SKM-1 (cell line): Measurements from ENCODE around the gene KXD1.
"Not testable (repeated sequence)": the region's sequence is repeated elsewhere in the genome, so short reads cannot be mapped to it uniquely, and the experiment has no call there.

Experiments used
- DNase-seq: peaks from one replicate; lab custom pipeline; 2025; ENCODE audit not compliant: unreplicated experiment; lab: John Stamatoyannopoulos, UW

KXD1 gene

DNA sequence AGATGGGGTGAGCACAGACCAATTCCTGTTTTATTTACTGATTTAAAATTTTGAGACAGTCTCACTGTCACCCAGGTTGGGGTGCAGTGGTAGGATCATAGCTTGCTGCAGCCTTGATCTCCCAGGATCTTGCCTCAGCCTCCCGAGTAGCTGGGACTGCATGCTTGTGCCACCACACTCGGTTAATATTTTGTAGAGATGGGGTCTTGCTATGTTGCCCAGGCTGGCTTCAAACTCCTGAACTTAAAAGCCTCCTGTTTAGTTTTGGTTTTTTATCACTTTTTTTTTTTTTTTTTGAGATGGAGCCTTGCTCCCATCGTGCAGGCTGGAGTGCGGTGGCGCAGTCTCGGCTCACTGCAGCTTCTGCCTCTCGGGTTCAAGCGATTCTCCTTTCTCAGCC, 18.7 kb downstream of the KXD1 start:
- DNase-seq: no peak

DNA sequence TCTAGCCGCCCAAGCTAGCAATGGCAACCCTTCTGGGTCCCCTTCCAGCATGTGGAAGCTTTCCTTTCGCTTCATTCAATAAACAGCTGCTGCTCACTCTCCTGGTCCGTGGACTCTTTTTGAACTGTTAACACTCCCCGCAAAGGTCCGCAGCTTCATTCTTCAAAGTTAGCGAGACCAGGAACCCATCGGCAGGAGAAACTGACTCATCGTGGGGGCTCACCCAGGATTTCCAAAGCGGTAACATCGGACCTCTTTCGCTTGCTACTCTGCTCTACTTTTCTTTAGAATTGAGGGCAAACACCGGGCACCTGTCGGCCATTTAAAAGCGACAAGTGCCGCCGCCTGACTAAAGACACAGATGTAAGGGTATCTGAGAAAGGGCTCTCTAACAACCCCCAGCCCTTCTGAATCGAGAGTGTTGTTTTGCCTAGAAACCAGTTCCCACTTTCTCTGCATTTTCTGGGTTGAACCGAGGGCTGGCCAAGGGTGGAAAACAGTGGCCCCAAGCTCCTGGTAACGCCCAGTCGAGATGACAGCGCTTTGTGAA, 19.8 kb downstream of the KXD1 start:
- DNase-seq: no peak

DNA sequence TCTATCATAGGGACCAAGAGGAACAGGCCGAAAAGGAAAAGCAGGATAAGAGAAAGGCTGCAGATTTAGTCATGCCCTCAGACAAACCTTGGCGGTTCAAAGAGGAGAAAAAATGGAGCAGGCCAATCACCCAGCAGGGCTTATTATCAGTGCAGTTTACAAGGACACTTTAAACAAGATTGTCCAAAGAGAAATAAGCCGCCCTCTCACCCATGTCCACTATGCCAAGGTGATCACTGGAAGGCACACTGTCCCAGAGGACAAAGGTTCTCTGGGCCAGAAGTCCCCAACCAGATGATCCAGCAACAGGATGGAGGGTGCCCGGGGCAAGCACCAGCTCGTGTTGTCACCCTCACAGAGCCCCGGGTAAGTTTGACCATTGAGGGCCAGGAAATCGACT, 22.6 kb downstream of the KXD1 start:
- no peak for DNase-seq

DNA sequence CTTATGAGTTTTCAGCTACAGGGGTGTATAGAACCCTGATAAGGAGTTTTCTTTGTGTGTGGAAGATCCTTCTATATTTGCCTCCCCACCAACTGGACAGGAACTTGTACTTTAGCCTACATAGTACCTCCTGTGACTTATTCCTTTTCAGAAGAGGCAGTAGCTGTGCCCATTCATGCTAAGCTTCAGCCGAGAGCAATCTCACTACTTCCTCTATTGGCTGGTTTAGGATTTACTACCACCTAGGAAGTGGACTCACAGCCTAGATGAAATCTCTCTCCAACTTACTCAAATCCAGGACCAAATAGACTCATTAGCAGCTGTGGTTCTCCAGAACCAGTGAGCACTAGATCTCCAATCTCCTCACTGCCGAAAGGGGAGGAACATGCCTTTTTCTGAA, 28.6 kb downstream of the KXD1 start:
- DNase-seq: peak; percentile 60

DNA sequence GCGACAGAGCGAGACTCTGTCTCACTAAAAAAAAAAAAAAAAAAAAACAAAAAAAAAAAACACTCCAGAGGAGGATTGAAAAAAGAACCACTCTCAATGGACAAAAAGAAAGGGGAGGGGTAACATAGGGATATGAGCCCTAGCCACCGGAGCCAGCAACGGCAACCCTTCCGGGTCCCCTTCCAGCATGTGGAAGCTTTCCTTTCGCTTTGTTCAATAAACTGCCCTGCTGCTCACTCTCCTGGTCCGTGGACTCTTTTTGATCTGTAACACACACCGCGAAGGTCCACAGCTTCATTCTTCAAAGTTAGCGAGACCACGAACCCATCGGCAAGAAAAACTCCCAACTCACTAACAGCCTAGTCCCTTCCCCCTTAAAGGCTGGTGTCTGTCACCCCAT, 29.9 kb downstream of the KXD1 start:
- no peak for DNase-seq

DNA sequence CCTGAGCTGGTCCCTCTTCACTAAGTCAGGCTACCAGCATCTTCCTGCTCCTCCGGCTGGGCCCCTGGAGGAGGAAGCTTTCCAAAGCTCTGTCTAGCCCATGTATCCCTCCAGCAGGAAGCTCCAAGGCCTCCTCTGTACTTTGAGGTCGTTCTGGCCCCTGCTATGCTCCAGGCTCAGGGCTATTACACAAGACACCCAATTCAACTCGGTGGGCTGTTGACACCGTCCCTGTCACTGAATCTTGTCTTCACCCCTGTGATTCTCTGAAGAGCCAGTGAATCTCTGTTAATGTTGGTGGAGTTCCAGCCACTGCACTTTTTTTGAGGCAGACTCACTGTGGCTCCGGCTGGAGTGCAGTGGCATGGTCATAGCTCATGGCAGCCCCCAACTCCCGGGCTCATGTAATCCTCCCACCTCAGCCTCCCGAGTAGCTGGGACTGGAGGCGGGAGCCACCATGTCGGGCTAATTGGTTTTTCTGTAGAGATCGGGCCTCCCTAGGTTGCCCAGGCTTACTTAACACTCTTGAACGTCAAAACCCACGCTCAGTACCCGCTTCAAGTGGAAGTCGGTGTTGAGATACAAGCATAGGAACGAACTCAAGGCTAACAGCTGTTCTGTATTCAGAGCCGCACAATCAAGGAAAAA, 30.4 kb downstream of the KXD1 start:
- DNase-seq: no peak

DNA sequence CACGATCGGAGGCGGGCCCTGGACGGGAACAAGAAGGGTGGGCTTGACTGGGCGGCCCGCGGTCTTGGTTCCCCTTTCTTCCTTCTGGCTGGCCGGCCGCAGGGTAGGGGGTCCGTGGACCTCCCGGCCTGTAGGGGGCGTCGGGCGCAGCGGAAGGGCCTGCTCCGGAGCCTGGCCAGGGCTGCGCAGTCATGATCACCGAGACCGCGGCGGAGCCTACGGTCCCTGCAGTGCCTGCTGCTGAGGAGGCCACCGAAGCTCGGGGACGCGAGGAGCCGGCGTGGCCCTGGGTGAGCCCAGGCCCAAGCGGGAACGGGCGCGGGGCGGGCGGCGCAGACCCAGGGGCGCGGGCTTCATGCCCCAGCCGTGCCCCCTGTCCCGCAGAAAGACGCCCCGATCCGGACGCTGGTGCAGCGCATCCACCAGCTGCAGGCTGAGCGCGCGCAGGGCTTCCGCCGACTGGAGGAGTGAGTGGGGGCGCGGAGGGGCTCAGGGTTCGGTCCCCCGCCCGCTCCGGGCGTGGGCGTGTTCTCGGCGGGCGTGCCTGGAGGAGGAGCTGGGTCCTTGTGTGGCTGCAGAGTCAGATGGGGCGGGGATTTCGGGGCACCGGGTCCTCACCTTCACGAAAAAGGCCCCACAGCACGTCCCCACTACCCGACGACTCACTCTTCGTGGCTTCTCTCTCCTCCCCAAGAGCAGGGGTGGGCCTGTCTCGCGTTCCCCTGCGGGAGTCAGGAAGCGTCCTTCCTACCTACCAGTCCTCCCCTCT, 31.1 kb downstream of the KXD1 start, which contains the start of gene REX1BD:
Gene REX1BD, plus strand, starts transcription at position 188 of the 769 bp plus-strand sequence. Its CDS starts 4 bp downstream, at position 192.
- peak; percentile 77 for DNase-seq

DNA sequence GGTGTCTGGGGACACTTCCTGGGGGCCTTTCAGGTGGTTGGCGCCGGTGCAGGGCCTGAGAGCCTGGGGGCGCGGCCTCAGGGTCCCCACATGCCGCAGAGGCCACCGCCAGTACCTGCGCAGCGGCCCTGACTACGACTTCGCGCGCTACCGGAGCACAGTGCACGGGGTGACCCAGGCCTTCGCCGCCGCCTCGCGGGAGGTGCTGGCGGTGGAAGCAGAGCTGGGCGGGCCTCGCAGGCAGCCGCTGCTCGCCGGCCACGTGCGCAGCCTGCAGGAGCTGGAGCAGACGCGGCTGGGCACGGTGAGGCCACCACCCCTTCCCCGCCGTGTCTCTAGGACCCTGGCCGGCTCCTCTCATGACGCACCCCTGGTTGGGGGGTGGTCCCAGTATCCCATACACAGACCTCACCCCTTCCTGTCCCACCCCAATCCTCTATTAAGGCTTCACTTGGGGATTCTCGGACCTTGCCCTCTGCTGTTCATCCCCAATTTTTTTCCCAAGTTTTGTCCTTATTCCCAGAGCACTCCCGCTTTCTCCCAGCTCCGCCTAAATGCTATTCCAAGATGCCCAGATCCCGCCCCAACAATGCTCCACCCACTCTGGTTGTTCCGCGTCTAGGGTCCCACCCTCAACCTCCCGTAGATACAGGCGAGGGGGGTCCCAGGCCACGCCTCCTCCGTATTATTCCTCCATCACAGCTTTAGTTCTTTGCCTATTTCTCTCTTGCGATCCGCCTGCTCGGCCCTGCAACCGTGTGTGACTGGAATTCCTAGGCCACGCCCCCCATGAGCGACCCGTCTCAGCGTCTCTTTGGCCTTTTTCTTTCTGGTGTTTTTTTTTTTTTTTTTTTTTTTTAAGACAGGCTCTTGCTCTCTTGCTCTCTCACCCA, 32.0 kb downstream of the KXD1 start:
- DNase-seq: peak; percentile 47

DNA sequence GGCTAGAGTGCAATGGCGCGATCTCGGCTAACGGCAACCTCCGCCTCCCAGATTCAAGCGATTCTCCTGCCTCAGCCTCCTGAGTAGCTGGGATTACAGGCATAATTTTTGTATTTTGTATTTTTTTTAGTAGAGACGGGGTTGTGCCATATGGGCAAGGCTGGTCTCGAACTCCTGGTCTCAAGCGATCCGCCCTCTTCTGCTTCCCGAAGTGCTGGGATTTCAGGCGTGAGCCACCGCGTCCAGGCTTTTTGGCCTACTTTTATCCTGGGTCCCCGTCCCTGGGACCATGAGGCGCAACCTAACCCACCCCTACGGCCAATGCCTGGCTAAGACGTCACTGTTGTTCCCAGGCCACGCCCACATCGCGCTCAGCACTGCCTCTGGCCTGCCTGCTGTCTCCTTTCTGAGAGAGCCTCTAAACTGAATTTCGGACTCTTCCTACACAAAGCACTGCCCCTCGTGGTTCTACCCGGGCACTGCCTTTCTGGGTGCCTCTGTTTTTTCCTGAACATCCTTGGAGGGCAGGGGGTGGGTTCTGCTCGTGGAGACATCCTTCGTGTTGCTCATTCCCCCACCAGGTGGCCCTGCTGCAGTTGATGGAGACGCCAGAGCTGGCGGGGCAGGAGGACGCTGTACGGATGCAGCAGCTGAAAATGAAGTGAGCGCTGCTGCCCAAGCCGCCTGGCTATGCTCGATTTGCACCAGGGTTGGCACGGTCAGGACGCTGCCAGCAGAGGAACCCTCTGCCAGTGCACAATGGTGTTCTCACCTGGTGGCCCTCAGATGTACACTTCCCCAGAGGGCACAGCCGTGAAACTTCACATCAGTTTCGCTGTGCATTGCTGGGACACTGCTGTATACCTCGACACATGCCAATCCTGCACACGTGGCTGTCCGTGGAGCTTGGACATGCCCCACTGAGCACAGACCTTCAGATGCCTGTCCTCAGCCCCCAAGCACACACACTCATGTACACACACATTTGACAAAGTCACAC, 32.9 kb downstream of the KXD1 start:
- DNase-seq: no peak

DNA sequence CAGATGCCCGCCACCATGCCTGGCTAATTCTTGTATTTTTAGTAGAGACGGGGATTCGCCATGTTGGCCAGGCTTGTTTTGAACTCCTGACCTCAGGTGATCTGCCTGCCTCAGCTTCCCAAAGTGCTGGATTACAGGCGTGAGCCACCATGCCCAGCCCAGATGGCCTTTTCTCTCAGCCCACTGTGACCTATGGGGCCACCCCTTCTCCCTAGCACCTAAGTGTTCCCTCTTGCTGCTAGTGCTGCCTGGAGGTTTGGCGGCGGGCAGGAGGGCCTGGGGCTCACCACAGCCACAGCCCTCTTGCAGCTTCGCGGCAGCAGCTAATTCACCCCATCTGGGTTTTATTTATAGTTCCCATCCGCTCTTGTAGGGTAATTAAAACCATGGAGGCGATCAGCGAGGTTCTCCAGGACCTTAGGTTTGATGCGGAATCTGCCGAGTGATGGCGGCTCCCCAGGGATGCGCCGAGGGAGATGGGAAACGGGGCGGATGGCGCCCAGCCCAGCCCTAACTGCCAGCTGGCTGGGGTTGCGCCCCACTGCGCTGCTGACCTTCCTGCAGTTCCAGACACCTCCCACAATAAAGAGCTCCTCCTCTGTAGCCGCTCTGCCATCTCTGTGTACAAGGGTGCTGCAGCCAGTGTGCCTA, 34.2 kb downstream of the KXD1 start:
- DNase-seq: no peak

DNA sequence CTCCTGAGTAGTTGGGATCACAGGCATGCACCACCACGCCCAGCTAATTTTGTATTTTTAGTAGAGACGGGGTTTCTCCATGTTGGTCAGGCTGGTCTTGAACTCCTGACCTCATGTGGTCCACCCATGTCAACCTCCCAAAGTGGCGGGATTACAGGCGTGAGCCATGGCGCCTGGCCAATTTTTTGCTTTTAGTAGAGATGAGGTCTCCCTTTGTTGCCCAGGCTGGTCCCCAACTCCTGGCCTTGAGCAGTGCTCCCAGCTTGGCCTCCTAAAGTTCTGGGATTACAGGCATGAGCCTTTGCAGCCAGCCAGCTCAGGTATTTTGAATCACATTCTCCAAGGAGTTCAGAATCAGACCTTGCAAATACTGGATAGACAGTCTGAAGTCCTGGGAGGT, 35.1 kb downstream of the KXD1 start:
- not testable (repeated sequence) for DNase-seq

DNA sequence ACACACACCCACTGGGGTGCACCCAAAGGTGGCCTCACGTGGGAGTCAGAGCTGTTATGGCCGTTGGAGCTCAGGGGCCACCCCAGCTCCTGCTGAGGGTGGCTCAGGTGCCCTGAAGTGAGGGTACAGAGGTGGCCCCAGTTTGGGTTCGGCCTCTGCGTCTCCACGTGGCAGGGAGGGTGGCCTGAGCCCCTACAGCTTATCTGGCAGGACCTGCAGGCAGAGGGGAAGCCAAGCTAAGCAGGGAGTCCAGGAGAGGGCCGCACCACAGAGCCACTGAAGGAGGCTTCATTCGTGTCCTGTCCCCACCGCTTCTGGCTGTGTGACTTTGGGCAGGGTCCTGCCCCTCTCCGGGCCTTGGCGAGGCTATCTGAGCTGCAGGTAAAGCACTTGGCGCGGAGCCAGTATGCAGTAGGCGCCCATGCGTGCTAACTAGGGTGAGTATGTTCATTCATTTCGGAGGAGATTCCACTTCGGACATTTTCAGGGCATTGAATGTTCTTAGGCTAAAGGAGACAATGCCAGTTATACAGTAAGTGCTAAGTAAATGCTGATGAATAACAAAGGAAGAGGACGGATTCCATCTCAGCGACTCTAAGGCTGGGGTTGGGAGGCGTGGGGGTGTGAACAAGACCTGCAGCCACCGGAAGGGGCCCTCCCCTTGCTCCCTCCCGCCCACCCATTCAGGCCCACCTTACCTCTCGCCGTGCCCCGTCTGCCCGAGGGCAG, 35.9 kb downstream of the KXD1 start:
- no peak for DNase-seq

DNA sequence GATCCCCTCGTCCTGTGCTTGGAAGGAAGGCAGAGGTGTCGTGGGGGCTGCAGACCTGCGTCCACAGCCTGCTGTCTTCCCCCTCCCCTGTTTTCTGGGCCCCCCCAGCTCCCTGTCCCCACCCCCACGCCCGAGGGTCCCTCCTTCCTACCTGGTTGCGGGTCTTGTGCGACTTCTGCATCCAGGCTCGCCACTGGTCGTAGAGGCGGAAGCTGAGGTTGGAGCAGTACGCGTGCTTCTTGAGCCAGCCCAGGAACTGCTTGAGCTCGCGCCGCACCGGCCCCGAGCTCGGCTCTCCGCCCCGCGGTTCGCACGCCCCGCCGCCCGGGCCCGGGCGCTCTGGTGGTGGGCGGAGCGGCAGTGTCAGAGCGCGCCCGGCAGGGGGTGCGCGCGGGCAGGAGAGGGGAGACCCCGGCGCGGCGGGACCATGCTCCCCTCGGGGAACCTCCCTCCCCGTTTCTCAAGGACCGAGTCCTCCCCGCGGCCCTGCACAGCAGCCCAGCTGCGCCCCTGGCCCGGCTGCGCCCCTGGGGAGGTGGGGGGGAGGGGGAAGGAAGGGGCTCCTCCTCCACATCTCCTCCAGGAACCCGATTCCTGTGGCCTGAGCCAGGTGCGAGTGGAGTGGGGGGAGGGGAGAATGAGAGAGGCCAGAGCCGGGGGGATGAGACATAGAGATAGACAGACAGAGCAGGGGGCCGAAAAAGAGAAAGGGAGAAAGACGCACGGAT, 36.6 kb downstream of the KXD1 start:
- peak; percentile 50 for DNase-seq

DNA sequence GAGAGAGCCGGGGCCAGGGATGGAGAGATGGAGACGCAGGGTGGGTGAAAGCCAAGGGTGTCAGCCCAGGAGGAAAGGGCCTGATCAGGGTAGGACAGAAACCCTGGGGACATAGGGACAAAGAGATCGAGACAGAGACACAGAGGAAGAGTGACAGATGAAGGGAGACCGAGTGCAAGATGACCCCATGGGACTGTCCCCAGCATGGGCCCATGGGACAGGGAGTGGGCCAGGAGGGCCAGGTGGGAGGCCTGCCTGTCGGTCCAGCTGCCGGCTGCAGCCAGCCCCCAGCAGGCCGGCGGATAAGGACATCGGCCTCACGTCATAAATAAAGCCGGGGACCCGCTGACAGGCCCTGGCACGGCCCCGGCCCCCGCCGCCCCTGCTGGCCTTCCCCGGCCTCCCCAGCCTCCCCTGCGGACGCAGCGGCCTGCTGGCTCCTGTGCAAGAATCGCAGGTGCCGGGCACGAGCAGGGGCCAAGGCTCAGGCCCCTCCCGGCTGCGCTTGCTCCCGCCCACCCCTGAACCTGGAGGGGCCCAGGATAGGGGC, 37.2 kb downstream of the KXD1 start:
- DNase-seq: no peak

DNA sequence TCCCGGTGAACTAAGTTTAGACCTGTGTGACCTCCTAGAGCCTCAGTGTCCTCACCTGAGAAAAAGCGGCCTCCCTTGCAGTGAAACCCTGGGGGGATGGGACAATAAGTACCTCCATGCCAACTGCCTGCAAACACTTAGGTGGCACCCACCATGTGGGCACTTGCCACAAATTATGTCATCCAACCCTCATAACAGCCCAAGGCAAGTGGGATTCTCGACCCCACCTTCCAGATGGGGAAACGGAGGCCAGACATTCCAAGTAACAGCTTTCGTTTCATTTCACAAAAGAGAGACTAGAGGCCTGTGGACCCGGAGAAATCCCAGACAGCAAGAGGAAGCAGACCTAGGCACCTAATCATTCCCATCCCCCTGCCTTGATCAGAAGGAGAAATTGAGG, 37.8 kb downstream of the KXD1 start:
- DNase-seq: no peak

DNA sequence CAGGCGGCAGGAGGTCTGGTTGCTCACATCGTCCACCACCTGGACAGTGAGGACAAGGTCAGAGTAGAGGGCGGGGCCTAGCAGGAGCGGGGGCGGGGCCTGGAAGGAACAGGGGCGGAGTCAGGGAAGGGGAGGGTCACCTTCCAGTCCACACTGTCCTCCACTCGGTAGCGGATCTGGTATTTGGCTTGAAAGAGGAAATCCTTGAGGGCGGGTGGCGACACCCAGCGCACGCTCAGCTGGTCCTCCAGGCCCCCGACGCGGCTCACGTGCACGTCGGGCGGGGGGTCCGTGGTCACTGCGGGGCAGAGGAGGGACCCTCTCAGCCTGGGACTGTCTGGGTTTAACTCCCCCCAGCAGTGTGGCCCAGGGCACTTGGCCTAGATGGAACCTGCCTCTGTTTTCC, 39.1 kb downstream of the KXD1 start:
- no peak for DNase-seq

DNA sequence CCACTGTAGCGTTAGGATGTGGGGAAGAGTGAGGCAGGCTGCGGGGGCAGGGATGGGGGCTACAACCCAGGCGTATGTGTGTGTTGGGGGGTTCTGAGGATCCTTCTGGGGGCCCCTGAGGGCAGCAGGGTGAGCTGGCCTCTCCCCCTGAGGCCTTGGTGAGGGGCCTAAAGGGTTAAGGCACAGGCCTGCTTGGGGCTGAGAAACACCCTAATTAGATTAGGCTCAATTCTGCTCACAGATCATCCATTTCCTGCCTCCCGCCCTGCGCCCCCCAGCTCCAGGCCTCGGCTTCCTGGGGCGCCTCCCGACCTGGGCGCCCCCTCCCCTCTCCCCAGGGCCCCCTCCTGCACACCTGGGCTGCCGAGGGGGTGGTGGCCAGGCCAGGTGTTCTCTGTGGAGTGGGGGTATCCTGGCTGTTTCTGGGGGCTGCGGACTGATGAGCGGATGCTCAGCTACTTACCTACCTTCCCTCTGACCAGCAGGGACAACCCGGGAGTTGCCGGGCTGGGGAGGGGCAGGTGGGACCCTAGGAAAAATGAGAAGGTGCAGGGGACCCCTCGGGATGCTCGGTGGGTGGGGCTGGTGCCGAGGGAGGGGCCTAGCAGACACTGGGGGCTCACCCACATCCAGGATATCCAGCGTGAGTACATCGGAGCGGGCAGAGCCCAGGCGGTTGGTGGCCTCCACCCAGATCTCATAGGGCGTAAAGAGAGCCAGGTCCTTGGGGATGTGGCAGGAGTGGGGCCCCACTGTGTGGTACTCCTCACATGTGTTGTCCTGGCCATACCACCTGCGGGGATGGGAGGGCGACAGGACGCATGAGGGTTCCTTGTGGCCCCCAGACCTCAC, 40.4 kb downstream of the KXD1 start:
- DNase-seq: no peak
